ENCODE data around the gene FAM111B.
A peak's percentile ranks its signal among the peaks of the same experiment; 100 is the strongest.

The FAM111B gene

DNA sequence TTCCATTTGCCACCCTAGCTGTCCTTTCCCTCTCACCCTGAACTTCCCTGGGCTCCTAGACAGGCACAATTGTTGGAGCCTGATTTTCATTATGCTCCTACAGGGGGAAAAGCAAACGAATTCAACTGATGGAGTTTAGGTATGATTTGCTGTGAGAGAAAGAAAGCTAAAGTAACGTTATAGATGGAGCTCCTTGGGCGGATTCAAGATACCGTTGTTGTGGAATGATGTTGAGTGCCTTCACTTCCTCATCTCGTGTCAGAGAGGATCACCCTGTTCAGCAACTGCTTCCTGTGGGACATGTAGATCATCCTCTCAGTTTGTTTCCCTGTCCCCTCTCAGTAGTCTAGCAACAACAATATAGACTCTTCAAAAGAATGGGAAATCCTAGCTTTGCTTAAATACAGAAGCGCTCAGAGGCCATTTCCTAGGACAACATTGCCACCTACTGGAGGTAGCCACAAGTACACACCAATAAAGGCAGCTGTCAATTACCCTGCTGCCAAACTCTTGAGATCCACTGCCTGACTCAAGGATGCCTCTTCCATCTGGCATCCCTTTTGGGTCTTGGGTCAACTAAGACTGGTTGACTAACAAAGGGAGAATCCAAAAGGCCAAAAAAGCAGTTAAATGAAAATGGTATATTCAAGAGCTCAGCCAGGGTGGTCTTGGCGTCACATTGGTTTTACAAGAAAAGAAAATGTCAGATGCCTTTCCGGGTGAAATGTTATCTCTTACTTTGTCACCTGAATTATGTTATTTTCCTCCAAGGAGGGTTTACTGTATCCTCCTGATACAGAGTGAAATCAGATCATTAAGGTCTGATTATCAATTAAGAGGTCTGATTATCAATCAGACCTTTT is 51.4 kb downstream of the FAM111B start:
- Histone ChIP-seq H3K36me3 (ENCODE audit: insufficient read depth, low read length) (no peaks in the 10 kb centered on the region), H2AFZ (ENCODE audit: low read length, unreplicated experiment) (peak overlapping the region; percentile 78), H3K4me1 (ENCODE audit: control insufficient read depth, insufficient read depth, low read length, unreplicated experiment) (peaks cover 4% of the 10 kb centered on the region), H3K4me3 (ENCODE audit: low read depth, low read length) (peak overlapping the region; percentile 46), H3K79me2 (ENCODE audit: control insufficient read depth, insufficient read depth, low read length, unreplicated experiment) (no peaks in the 10 kb centered on the region), H3K27me3 (ENCODE audit: insufficient read depth, low read length) (peaks cover 20% of the 10 kb centered on the region), H3K27ac (ENCODE audit: low read depth, low read length) (no peak overlapping the region)

DNA sequence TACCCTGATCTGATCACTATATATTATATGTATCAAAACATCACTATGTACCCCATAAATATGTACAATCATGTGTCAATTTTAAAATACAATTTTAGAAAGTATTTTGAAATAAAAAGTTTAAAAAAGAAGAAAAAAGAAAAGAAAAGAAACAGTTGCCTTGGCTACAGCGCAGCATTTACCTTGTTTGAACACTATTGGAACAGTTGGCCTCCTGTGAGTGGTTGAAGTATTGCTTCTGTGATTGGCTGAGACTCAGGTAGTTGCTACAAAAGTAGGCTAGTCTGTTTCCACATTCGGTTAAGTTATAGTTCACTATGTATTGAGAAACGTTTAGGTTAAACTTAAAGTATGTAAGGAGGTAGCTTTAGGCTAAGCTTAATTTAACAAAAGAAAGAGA is 57.0 kb downstream of the FAM111B start:
- no peaks in the 10 kb centered on the region for H3K4me1 ChIP-seq (ENCODE audit: control insufficient read depth, insufficient read depth, low read length, unreplicated experiment)
- H2AFZ ChIP-seq (ENCODE audit: low read length, unreplicated experiment) = no peak overlapping the region
- H3K27ac ChIP-seq (ENCODE audit: low read depth, low read length) = no peak overlapping the region
- no peaks in the 10 kb centered on the region for H3K36me3 ChIP-seq (ENCODE audit: insufficient read depth, low read length)
- peaks cover 44% of the 10 kb centered on the region for H3K27me3 ChIP-seq (ENCODE audit: insufficient read depth, low read length)
- no peak overlapping the region for H3K4me3 ChIP-seq (ENCODE audit: low read depth, low read length)
- no peaks in the 10 kb centered on the region for H3K79me2 ChIP-seq (ENCODE audit: control insufficient read depth, insufficient read depth, low read length, unreplicated experiment)

DNA sequence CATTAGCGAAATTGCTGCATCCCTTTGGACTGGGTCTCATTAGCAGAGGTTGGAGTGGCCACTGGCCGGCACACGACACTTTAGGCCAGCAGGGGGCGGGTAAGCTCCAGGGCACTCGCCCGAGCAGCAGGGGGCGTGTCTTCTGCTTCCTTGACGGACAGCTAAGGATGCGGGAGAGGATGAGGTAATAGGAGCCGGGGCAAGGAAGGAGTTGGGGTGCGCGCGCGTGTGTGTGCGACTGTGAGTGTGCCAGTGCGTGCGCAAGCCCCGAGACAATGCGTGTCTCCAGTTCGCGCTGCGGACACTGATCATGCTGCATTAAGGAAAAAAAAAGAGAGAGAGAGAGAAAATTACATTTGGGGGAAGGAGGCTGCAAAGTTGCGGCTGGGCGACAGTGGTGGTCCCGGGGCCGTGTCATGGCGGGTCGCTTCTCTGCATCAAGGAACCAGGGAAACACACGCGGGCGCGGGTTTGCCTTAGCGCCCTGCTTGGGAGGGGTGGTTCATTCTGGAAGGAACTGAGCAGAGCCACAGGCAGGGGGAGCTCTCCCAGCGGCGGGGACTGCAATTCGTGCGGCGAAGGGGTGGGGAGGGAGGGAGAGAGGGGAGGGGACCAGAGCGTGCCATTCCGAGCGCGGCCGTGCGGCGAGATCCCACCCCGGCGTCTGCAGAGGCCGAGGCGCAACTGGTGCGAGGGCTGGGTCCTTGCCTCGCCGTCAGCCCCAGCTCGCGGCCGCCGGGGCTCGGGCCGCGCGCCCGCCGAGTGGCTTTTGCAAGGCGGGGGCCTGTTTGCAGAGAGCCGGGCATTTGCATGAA is 64.7 kb downstream of the FAM111B start, which contains the start of gene DTX4:
Gene DTX4, plus strand, starts transcription at position 625 of the 815 bp plus-strand sequence. CDS start 464 bp downstream, outside the sequence.
- Histone ChIP-seq H3K4me3 (ENCODE audit: low read depth, low read length) (peak within 1 kb of the TSS; percentile 86), H3K27me3 (ENCODE audit: insufficient read depth, low read length) (peaks cover 33% of the 10 kb centered on the region), H3K79me2 (ENCODE audit: control insufficient read depth, insufficient read depth, low read length, unreplicated experiment) (no peaks in the 10 kb centered on the region), H2AFZ (ENCODE audit: low read length, unreplicated experiment) (peak within 1 kb of the TSS; percentile 99), H3K36me3 (ENCODE audit: insufficient read depth, low read length) (no peaks in the 10 kb centered on the region), H3K27ac (ENCODE audit: low read depth, low read length) (no peak within 1 kb of the TSS), H3K4me1 (ENCODE audit: control insufficient read depth, insufficient read depth, low read length, unreplicated experiment) (peaks cover 7% of the 10 kb centered on the region)

DNA sequence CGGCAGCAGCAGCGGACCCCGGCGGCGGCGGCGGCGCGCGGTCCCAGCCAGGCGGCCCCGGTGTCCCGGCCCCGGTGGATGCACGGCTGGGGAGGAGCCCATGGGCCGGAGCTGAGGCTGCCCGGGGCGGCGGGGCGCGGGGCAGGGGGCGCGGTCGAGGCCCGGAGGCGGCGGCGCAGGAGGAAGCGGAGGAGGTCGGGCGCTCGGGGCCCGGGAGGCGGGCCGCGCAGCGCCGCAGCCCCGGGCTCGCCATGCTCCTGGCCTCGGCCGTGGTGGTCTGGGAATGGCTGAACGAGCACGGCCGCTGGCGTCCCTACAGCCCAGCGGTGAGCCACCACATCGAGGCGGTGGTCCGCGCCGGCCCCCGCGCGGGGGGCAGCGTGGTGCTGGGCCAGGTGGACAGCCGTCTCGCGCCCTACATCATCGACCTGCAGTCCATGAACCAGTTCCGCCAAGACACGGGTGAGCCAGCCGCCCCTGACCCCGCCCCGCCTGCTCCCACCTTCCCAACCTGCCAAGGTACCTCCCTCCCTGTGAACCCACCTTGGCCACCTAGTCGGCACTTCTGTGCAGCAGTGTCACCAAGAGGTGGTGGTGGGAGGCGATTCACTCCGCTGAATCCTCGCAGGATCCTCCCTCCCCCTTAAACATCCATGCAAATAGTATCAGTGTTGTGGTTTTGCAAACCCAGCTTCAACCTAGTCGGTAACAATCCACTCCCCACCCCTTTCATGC is 65.5 kb downstream of the FAM111B start:
- no peaks in the 10 kb centered on the region for H3K79me2 ChIP-seq (ENCODE audit: control insufficient read depth, insufficient read depth, low read length, unreplicated experiment)

DNA sequence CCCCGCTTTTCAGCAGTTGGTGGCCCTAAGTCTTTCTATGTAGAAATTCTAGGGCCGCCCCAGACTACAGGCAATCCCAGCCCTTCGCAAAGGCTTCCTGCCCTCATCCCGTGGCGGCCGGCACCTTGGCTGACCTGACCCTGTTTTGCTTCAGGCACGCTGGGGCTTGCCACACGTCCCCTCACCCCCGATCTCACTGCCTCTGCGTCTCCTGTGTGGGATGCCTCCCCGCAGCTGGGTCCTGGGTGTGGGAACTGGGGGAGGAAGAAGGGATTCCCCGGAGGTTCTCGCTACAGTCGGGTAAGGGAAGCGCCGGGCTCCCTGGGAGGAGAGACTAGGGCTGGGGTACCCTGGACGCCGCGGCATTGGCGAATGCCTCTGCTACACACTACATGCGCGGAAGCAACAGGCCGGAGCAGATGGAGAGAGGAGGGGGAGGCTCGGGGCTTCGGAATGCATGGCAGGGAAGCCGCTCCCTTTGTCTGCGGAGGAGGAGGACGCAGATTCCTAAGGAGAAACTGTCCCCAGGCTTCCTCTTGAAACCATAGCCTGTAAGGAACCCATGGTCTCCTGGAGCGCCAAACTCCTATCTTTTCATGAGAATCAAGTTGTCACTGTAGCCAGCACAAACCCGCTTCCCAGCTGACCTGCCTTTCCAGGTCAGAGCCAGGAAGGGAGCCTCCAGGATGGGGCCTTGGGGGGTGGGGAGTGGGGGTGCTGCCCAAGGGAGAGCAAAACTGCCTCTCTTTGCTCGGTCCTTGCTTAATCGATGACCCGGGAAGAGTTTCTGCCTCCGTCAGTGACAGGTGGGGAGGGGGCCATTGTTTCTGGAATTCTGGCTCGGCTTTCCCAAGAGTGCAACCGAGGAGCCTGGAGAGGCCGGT is 66.3 kb downstream of the FAM111B start:
- H3K4me1 ChIP-seq (ENCODE audit: control insufficient read depth, insufficient read depth, low read length, unreplicated experiment) = peaks cover 7% of the 10 kb centered on the region
- H3K27me3 ChIP-seq (ENCODE audit: insufficient read depth, low read length) = peaks cover 26% of the 10 kb centered on the region
- no peak overlapping the region for H3K27ac ChIP-seq (ENCODE audit: low read depth, low read length)
- no peaks in the 10 kb centered on the region for H3K36me3 ChIP-seq (ENCODE audit: insufficient read depth, low read length)
- no peaks in the 10 kb centered on the region for H3K79me2 ChIP-seq (ENCODE audit: control insufficient read depth, insufficient read depth, low read length, unreplicated experiment)
- H3K4me3 ChIP-seq (ENCODE audit: low read depth, low read length) = peak overlapping the region; percentile 86
- H2AFZ ChIP-seq (ENCODE audit: low read length, unreplicated experiment) = peak overlapping the region; percentile 36

More for the DNA sequence above, 65.5 kb downstream of the FAM111B start:
- peak overlapping the region; percentile 86 for H3K4me3 ChIP-seq (ENCODE audit: low read depth, low read length)
- H2AFZ ChIP-seq (ENCODE audit: low read length, unreplicated experiment) = peak overlapping the region; percentile 99
- H3K4me1 ChIP-seq (ENCODE audit: control insufficient read depth, insufficient read depth, low read length, unreplicated experiment) = peaks cover 7% of the 10 kb centered on the region
- H3K27ac ChIP-seq (ENCODE audit: low read depth, low read length) = no peak overlapping the region
- H3K27me3 ChIP-seq (ENCODE audit: insufficient read depth, low read length) = peaks cover 26% of the 10 kb centered on the region
- H3K36me3 ChIP-seq (ENCODE audit: insufficient read depth, low read length) = no peaks in the 10 kb centered on the region

DNA sequence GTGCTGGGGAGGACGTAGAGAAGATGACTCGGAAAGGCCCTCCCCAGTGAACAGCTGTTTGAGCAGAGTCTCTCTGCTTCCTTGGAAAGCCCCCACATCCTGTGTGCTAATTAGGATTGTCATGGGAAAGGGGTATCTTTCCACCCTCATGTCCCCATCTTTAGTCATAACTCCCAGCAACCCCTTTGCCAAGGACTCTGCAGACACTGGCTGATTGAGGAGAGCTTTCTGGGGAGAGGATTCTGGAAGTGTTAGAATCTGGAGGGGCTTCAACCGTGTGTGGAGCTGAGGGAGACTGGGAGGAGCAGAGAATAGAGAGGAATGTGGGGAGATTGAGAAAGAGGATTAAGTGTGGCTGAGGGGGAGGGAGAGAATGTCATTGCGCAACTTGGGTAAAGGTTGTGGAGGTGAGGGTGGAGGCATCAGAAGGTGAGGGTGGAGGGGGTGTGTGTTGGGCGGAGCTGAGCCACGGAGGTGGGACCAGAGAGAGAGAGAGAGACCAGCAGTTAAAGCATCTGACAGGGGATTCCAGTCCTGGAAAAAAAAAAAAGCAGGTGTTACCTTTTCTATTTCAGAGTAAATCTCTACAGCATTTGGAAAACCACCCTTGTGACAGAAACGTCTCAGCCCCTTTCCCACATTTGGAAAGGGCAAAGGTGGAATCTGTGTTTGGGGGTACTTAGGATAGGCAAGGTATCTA is 67.1 kb downstream of the FAM111B start:
- no peak overlapping the region for H2AFZ ChIP-seq (ENCODE audit: low read length, unreplicated experiment)
- H3K4me3 ChIP-seq (ENCODE audit: low read depth, low read length) = peak overlapping the region; percentile 86; the same call in 1 of the 2 replicates
- H3K79me2 ChIP-seq (ENCODE audit: control insufficient read depth, insufficient read depth, low read length, unreplicated experiment) = no peaks in the 10 kb centered on the region
- no peaks in the 10 kb centered on the region for H3K36me3 ChIP-seq (ENCODE audit: insufficient read depth, low read length)
- no peak overlapping the region for H3K27ac ChIP-seq (ENCODE audit: low read depth, low read length)
- peaks cover 7% of the 10 kb centered on the region for H3K4me1 ChIP-seq (ENCODE audit: control insufficient read depth, insufficient read depth, low read length, unreplicated experiment)
- peaks cover 26% of the 10 kb centered on the region for H3K27me3 ChIP-seq (ENCODE audit: insufficient read depth, low read length)

DNA sequence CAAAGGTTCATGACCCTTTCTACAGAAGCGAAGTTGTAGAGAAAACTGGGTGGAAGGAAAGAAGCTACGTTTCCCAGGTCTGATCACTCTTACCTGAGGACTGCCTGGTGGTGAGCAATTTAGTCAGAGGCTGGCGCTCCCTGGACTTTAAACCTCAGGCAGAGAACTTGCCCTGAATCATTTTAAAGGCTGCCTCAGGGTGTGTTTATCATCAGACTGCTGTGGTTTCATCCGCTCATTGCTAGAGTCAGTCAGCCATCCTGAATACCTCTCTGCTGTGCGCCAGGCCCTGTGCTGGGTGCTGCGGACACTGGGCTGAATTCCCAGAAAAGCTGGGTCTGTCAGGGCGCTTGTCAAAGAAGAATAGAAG is 67.6 kb downstream of the FAM111B start:
- Histone ChIP-seq H3K27me3 (ENCODE audit: insufficient read depth, low read length) (peaks cover 26% of the 10 kb centered on the region), H3K79me2 (ENCODE audit: control insufficient read depth, insufficient read depth, low read length, unreplicated experiment) (no peaks in the 10 kb centered on the region), H3K27ac (ENCODE audit: low read depth, low read length) (no peak overlapping the region), H2AFZ (ENCODE audit: low read length, unreplicated experiment) (no peak overlapping the region), H3K4me3 (ENCODE audit: low read depth, low read length) (no peak overlapping the region), H3K4me1 (ENCODE audit: control insufficient read depth, insufficient read depth, low read length, unreplicated experiment) (peaks cover 7% of the 10 kb centered on the region), H3K36me3 (ENCODE audit: insufficient read depth, low read length) (no peaks in the 10 kb centered on the region)

DNA sequence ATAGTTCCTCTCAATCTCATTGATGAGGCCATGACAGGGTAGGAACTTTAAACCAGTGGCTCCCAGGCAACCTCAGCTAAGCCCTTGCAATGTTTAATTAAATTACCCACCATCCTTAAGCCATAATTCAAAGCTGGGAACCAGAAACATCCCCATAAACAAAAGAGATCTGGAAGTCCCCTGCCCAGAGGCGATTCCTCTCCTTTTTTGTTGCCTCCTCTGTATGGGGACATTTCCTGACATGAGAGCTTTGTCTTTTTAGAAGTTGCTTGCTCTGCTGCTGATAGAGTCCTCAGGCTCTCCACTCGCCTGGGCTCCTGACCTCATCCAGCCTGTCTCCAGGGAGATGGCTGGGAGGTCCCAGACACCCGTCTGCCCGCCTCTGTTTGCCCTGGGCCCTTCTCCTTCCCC is 68.1 kb downstream of the FAM111B start:
- Histone ChIP-seq H3K36me3 (ENCODE audit: insufficient read depth, low read length) (no peaks in the 10 kb centered on the region), H3K4me1 (ENCODE audit: control insufficient read depth, insufficient read depth, low read length, unreplicated experiment) (peaks cover 7% of the 10 kb centered on the region), H3K4me3 (ENCODE audit: low read depth, low read length) (no peak overlapping the region), H3K27me3 (ENCODE audit: insufficient read depth, low read length) (peaks cover 23% of the 10 kb centered on the region), H2AFZ (ENCODE audit: low read length, unreplicated experiment) (no peak overlapping the region), H3K79me2 (ENCODE audit: control insufficient read depth, insufficient read depth, low read length, unreplicated experiment) (no peaks in the 10 kb centered on the region), H3K27ac (ENCODE audit: low read depth, low read length) (no peak overlapping the region)

DNA sequence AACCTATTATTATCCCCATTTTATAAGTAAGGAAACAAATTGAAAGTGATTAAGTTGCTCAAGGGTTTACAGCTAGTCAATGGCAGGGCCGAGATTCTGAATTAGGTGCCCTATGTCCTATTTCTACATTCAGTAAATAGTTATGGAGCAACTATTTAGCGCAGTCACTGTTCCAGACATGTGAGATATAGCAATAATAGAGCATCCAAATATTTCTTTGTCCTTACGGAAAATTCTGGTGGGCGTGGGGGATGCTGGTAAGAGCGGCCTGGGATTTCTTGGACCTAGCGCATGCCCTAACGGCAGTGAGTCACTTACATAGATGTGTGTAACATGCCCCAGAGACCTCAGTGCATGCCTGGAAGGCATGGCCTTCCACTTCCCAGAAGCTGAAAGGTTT is 69.3 kb downstream of the FAM111B start:
- H3K79me2 ChIP-seq (ENCODE audit: control insufficient read depth, insufficient read depth, low read length, unreplicated experiment) = no peaks in the 10 kb centered on the region
- H3K4me1 ChIP-seq (ENCODE audit: control insufficient read depth, insufficient read depth, low read length, unreplicated experiment) = peaks cover 7% of the 10 kb centered on the region
- H3K4me3 ChIP-seq (ENCODE audit: low read depth, low read length) = no peak overlapping the region
- H3K27me3 ChIP-seq (ENCODE audit: insufficient read depth, low read length) = peaks cover 19% of the 10 kb centered on the region
- H3K27ac ChIP-seq (ENCODE audit: low read depth, low read length) = no peak overlapping the region
- no peaks in the 10 kb centered on the region for H3K36me3 ChIP-seq (ENCODE audit: insufficient read depth, low read length)
- H2AFZ ChIP-seq (ENCODE audit: low read length, unreplicated experiment) = no peak overlapping the region
